K562 (cell line): Measurements from ENCODE around the gene SEC61A2. TPM values are rescaled to one million over a fixed set of nuclear protein-coding genes. Genes with fewer than 3 reads are reported as not detected.
A peak's percentile ranks its signal among the peaks of the same experiment; 100 is the strongest.

Experiments used
- ATAC-seq: fragments of 200-7000 bp; cut with Tn5 transposase; 3 replicates; pipeline ENCODE4 v1.9.1; 2020; ENCODE audit warnings: moderate library complexity
- BruUV-seq: library from RNA; stranded (reverse); fragments of 400-500 nt; replicated peaks from 2 replicates; lab custom pipeline; 2021; lab: Mats Ljungman, UMichigan
- CTCF ChIA-PET: fragments of 300-600 bp; formaldehyde crosslinking; extraction: SDS; loops from one replicate; lab custom pipeline; 2021; ENCODE audit warnings: low intra/inter-chr PET ratio; lab: Yijun Ruan, JAX
- POLR2A ChIA-PET: fragments of 300-600, 350-650 bp; sonication (Branson Sonifier 250); formaldehyde crosslinking; extraction: SDS; loops from one replicate; lab custom pipeline; 2021; ENCODE audit warnings: antibody characterized with exemption, inconsistent platforms; lab: Yijun Ruan, JAX
- DNase-seq, 4 experiments: peaks; one replicate each; pipeline versions ENCODE4 v3.0.0 to v3.0.0-alpha.2; 2011 to 2018; ENCODE audit warnings: low spot score in 3 of 4, mixed read lengths in 3 of 4; ENCODE audit errors: extremely low read depth in 1 of 4
- FAIRE-seq: peaks from 2 replicates; lab custom pipeline; 2011; peaks lifted over from hg19 to GRCh38; lab: Jason Lieb, UNC
- H2AFZ ChIP-seq: 2 replicates; pipeline ENCODE4 v1.6.0; 2011; ENCODE audit warnings: low read depth, low read length, control low read depth, inconsistent platforms
- H3K27ac ChIP-seq: fragments of 200-600 bp; 3 replicates; pipeline ENCODE4 v1.8.0; 2011; ENCODE audit warnings: low read depth, mild to moderate bottlenecking, control low read depth, inconsistent platforms, low read length, moderate library complexity, mixed read lengths; ENCODE audit errors: extremely low read depth
- H3K27me3 ChIP-seq, 2 experiments: fragments of 300-600 bp in 1 of 2; 2 replicates in 1 of 2; 3 replicates in 1 of 2; pipeline versions ENCODE4 v1.6.0 to v1.8.0; 2011; ENCODE audit warnings: inconsistent platforms in 2 of 2, low read length in 2 of 2, mild to moderate bottlenecking in 1 of 2, mixed read lengths in 1 of 2, moderate library complexity in 1 of 2; ENCODE audit not compliant: control insufficient read depth in 2 of 2, insufficient read depth in 2 of 2
- H3K36me3 ChIP-seq: fragments of 300-600 bp; 3 replicates; pipeline ENCODE4 v1.8.0; 2011; ENCODE audit warnings: mild to moderate bottlenecking, low read length, inconsistent platforms; ENCODE audit not compliant: control insufficient read depth, insufficient read depth
- H3K4me1 ChIP-seq, 2 experiments: fragments of 200-600 bp in 1 of 2; replicated peaks in 1 of 2; 2 replicates in 1 of 2; 3 replicates in 1 of 2; pipeline versions ENCODE4 v1.5.1 to v1.8.0; 2011; ENCODE audit warnings: inconsistent platforms in 2 of 2, low read length in 2 of 2, mild to moderate bottlenecking in 1 of 2, mixed read lengths in 1 of 2, moderate library complexity in 1 of 2; ENCODE audit not compliant: control insufficient read depth in 2 of 2, insufficient read depth in 2 of 2
- H3K4me2 ChIP-seq: 2 replicates; pipeline ENCODE4 v1.6.1; 2011; ENCODE audit warnings: low read length, control low read depth, inconsistent platforms, mixed read lengths; ENCODE audit not compliant: insufficient read depth
- H3K4me3 ChIP-seq: fragments of 200-600 bp; sonication (generic), shearing (Covaris generic); 2 replicates; pipeline ENCODE4 v1.5.1; 2016; ENCODE audit warnings: control low read depth, inconsistent platforms
- H3K79me2 ChIP-seq: fragments of 200-600 bp; 3 replicates; pipeline ENCODE4 v1.8.0; 2011; ENCODE audit warnings: low read length, inconsistent platforms; ENCODE audit not compliant: control insufficient read depth, insufficient read depth
- H3K9ac ChIP-seq, 2 experiments: 2 replicates each; pipeline versions ENCODE4 v1.6.0 to v1.6.1; 2011; ENCODE audit warnings: low read depth in 2 of 2, low read length in 2 of 2, control low read depth in 1 of 2, inconsistent platforms in 1 of 2, mild to moderate bottlenecking in 1 of 2, mixed read lengths in 1 of 2; ENCODE audit not compliant: insufficient read depth in 1 of 2
- H3K9me1 ChIP-seq: one replicate; pipeline ENCODE4 v1.6.0; 2011; ENCODE audit warnings: inconsistent platforms, mild to moderate bottlenecking, low read length, moderate library complexity; ENCODE audit not compliant: control insufficient read depth, insufficient read depth
- H3K9me3 ChIP-seq: replicated peaks from 2 replicates; pipeline ENCODE4 v1.5.1; 2011; ENCODE audit warnings: low read depth, low read length, inconsistent platforms; ENCODE audit not compliant: control insufficient read depth, insufficient read depth
- H4K20me1 ChIP-seq: replicated peaks from 2 replicates; pipeline ENCODE4 v1.6.1; 2011; ENCODE audit warnings: low read length, inconsistent platforms, mixed read lengths; ENCODE audit not compliant: control insufficient read depth, insufficient read depth
- ADNP ChIP-seq: fragments of 200-800 bp; sonication (Bioruptor generic); IDR thresholded peaks from 2 replicates; pipeline ENCODE4 v1.6.1; 2016; ENCODE audit warnings: missing genetic modification characterization, missing compliant biosample characterization
- CREBBP ChIP-seq: IDR thresholded peaks from one replicate; pipeline ENCODE4 v1.6.1; 2012; ENCODE audit warnings: low read depth, mild to moderate bottlenecking, control low read depth, inconsistent platforms, low read length
- ILF3 ChIP-seq: fragments of 450-650 bp; IDR thresholded peaks from 2 replicates; pipeline ENCODE4 v1.6.1; 2018; ENCODE audit warnings: antibody characterized with exemption, mild to moderate bottlenecking, moderate library complexity, borderline replicate concordance
- MAFF ChIP-seq: IDR thresholded peaks from 2 replicates; pipeline ENCODE4 v1.6.1; 2012; ENCODE audit warnings: low read length, improper control_type of control experiment
- RBM25 ChIP-seq: fragments of 200-400 bp; formaldehyde crosslinking; IDR thresholded peaks from 2 replicates; pipeline ENCODE4 v1.6.1; 2018; ENCODE audit warnings: low read length, low read depth, moderate library complexity; ENCODE audit not compliant: severe bottlenecking
- STAT5B ChIP-seq: fragments of 250-450 bp; sonication (Bioruptor Pico); IDR thresholded peaks from 2 replicates; pipeline ENCODE4 v1.8.0; 2021; ENCODE audit warnings: mild to moderate bottlenecking, inconsistent platforms
- WHSC1 ChIP-seq: IDR thresholded peaks from one replicate; pipeline ENCODE4 v1.6.1; 2012; ENCODE audit warnings: low read length, control low read depth, inconsistent platforms
- ZNF253 ChIP-seq: fragments of 250-450 bp; sonication (Bioruptor Pico); conservative IDR thresholded peaks from 2 replicates; pipeline ENCODE4 v1.6.1; 2021; ENCODE audit warnings: mild to moderate bottlenecking
- WGBS: fragments of 100-300 bp; shearing (Covaris generic); methylation state at CpG from one replicate; pipeline ENCODE4 v1.1.6; 2016; ENCODE audit warnings: low coverage, mixed read lengths; ENCODE audit not compliant: insufficient coverage; ENCODE audit errors: missing lambda C conversion rate; 5-methylcytosine and 5-hydroxymethylcytosine counted together
- in situ Hi-C: fragments of 300-500 bp; cut with MboI; formaldehyde crosslinking; loops from 4 replicates; pipeline ENCODE4 v1.15.0; 2018; ENCODE audit warnings: inconsistent platforms, mixed read lengths
- intact Hi-C: fragments of 100-400 bp; cut with micrococcal nuclease; formaldehyde crosslinking; loops from 2 replicates; pipeline ENCODE4 v1.14.2; 2022
- polyA plus RNA-seq, 8 experiments: library from polyadenylated mRNA; depleted of rRNA in 4 of 8; stranded (reverse) in 5 of 8; unstranded in 3 of 8; fragments of >200 nt; fragmentation: Nextera tagmentation in 2 of 8; fragmentation: Illumina TruSeq in 1 of 8; extraction: Ambion mirVana in 2 of 8; extraction: Trizol in 1 of 8; gene quantifications; 2 replicates each; pipeline versions ENCODE4 v1.2.1 to v1.2.3, GENCODE V29; 2011 to 2014; ENCODE audit warnings: inconsistent platforms in 1 of 8, missing spikeins in 1 of 8
- total RNA-seq, 7 experiments: library from RNA; depleted of rRNA in 6 of 7; stranded (reverse); fragments of >200 nt in 6 of 7; fragmentation: Illumina TruSeq in 2 of 7; extraction: Trizol in 2 of 7; gene quantifications; 2 replicates each; pipeline versions ENCODE4 v1.2.1 to v1.2.3, GENCODE V29; 2011 to 2021; ENCODE audit warnings: low replicate concordance in 1 of 7
- TF ChIP-seq, protein P1 (sequence below), 2 experiments: fragments of 450-650 bp in 1 of 2; IDR thresholded peaks; 2 replicates each; pipeline ENCODE4 v1.6.1; 2011 to 2017; ENCODE audit warnings: low read depth in 2 of 2, antibody characterized with exemption in 1 of 2, borderline replicate concordance in 1 of 2, low read length in 1 of 2, mild to moderate bottlenecking in 1 of 2, mixed read lengths in 1 of 2; ENCODE audit not compliant: control insufficient read depth in 1 of 2
- TF ChIP-seq, protein P2 (sequence below): sonication (generic); formaldehyde crosslinking; IDR thresholded peaks from 2 replicates; pipeline ENCODE4 v1.8.0; 2022; ENCODE audit warnings: missing genetic modification reagents, mild to moderate bottlenecking, borderline replicate concordance

The SEC61A2 gene
- total and polyA plus RNA-seq, 9 of the 15 experiments (the other 6 are each of a cell fraction or from before 2014, with no cell fraction given): 1.2 to 9.7 (median 3.9) TPM

DNA sequence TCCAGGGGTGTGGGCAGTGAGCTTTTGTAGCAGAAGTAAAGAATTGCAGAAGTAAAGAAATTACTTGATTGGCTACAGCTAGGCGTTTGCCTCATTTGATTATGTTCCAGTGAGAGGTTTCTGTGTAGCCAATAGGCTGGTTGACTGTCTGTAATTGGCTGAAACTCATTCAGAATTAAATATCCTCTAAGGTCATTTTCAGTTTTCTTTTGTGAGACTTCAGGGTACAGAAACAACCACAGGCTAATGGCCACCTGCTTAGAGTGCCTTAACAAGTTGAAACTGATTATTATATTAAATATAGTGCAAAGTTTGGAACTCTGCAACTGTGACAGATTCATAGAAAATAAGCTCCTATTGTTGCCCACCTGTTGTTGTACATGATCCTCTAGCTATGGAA lies 10.6 kb downstream of the SEC61A2 start (continued):
- TF ChIP-seq STAT5B (CRISPR knock-in tag): no peak
- TF ChIP-seq ILF3: no peak
- no peak for TF ChIP-seq ZNF253 (CRISPR knock-in tag)
- no peak for TF ChIP-seq CREBBP
- no peak for TF ChIP-seq WHSC1

GRCh38 chr10:12144538-12144937 lies 15.1 kb downstream of the SEC61A2 start:
- no peaks in the 10 kb centered on the region for H3K27me3 ChIP-seq
- H3K79me2 ChIP-seq: no peaks in the 10 kb centered on the region
- H3K9me1 ChIP-seq: no peaks in the 10 kb centered on the region
- H2AFZ ChIP-seq: no peak overlapping the region
- H4K20me1 ChIP-seq: no peaks in the 10 kb centered on the region
- no peak overlapping the region for H3K4me3 ChIP-seq
- intact Hi-C loops: no loop called here
- no TSS peak for BruUV-seq
- in situ Hi-C loops: no loop called here
- H3K4me2 ChIP-seq: no peak overlapping the region
- FAIRE-seq: no peak
- POLR2A ChIA-PET: no interaction called here
- H3K4me1 ChIP-seq: no peaks in the 10 kb centered on the region
- 55% methylated on average over 3 of the region's 3 CpGs for WGBS
- TF ChIP-seq ADNP (tag) (no peak), RBM25 (peak; percentile 48), MAFF (no peak)
- TF ChIP-seq, protein P1, sequence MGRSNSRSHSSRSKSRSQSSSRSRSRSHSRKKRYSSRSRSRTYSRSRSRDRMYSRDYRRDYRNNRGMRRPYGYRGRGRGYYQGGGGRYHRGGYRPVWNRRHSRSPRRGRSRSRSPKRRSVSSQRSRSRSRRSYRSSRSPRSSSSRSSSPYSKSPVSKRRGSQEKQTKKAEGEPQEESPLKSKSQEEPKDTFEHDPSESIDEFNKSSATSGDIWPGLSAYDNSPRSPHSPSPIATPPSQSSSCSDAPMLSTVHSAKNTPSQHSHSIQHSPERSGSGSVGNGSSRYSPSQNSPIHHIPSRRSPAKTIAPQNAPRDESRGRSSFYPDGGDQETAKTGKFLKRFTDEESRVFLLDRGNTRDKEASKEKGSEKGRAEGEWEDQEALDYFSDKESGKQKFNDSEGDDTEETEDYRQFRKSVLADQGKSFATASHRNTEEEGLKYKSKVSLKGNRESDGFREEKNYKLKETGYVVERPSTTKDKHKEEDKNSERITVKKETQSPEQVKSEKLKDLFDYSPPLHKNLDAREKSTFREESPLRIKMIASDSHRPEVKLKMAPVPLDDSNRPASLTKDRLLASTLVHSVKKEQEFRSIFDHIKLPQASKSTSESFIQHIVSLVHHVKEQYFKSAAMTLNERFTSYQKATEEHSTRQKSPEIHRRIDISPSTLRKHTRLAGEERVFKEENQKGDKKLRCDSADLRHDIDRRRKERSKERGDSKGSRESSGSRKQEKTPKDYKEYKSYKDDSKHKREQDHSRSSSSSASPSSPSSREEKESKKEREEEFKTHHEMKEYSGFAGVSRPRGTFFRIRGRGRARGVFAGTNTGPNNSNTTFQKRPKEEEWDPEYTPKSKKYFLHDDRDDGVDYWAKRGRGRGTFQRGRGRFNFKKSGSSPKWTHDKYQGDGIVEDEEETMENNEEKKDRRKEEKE (IDR thresholded peaks at IDR 0.05; ENCODE audit: borderline replicate concordance in 1 of 2, control insufficient read depth in 1 of 2, low read depth in 2 of 2, low read length in 1 of 2): no peak
- TF ChIP-seq, protein P2, sequence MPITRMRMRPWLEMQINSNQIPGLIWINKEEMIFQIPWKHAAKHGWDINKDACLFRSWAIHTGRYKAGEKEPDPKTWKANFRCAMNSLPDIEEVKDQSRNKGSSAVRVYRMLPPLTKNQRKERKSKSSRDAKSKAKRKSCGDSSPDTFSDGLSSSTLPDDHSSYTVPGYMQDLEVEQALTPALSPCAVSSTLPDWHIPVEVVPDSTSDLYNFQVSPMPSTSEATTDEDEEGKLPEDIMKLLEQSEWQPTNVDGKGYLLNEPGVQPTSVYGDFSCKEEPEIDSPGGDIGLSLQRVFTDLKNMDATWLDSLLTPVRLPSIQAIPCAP (CRISPR knock-in tag): no peak
- DNase-seq: no peak
- no peak overlapping the region for H3K27ac ChIP-seq
- CTCF ChIA-PET: no interaction called here
- H3K36me3 ChIP-seq: peaks cover 8% of the 10 kb centered on the region; the same call in 1 of the 3 replicates
- no peaks in the 10 kb centered on the region for H3K9me3 ChIP-seq
- no peak for ATAC-seq
- H3K9ac ChIP-seq: no peak overlapping the region
